Retinal pigment epithelial cell (primary cell): ENCODE data around the gene ZDHHC11.
"Not testable (repeated sequence)": the region's sequence is repeated elsewhere in the genome, so short reads cannot be mapped to it uniquely, and the experiment has no call there.

Experiments
- DNase-seq: peaks from one replicate; pipeline ENCODE4 v3.0.0-alpha.2; 2010; ENCODE audit warnings: low read depth
- H3K4me3 ChIP-seq: 2 replicates; pipeline ENCODE4 v1.5.1; 2011; ENCODE audit warnings: mild to moderate bottlenecking, low read length, control low read depth, moderate library complexity
- CTCF ChIP-seq: conservative IDR thresholded peaks from 2 replicates; pipeline ENCODE4 v1.5.1; 2011; ENCODE audit warnings: low read depth, low read length, control low read depth, inconsistent platforms

ZDHHC11 gene

GRCh38 chr5:852018-852417, 1.2 kb upstream of the ZDHHC11 start:
- no peak for TF ChIP-seq CTCF
- H3K4me3 ChIP-seq, result no peak overlapping the region
- DNase-seq, result no peak

- no peak for DNase-seq
- no peak for TF ChIP-seq CTCF
- no peak overlapping the region for H3K4me3 ChIP-seq
These were observed 767 bp upstream of the ZDHHC11 start for GRCh38 chr5:851553-851952.

- no peak for DNase-seq
- no peak for TF ChIP-seq CTCF
- H3K4me3 ChIP-seq, result no peak overlapping the region
These were observed 290 bp upstream of the ZDHHC11 start for GRCh38 chr5:851076-851475.

GRCh38 chr5:849651-850301, 1.0 kb downstream of the ZDHHC11 start:
- TF ChIP-seq CTCF, result no peak
- DNase-seq, result no peak
- no peak overlapping the region for H3K4me3 ChIP-seq

GRCh38 chr5:848671-849111, 2.1 kb downstream of the ZDHHC11 start:
- H3K4me3 ChIP-seq, result no peak overlapping the region
- no peak for TF ChIP-seq CTCF
- DNase-seq, result no peak

GRCh38 chr5:847736-848135, 3.0 kb downstream of the ZDHHC11 start:
- not testable (repeated sequence) for H3K4me3 ChIP-seq, DNase-seq

GRCh38 chr5:847212-847611, 3.6 kb downstream of the ZDHHC11 start:
- not testable (repeated sequence) for H3K4me3 ChIP-seq, DNase-seq

GRCh38 chr5:846602-847091, 4.1 kb downstream of the ZDHHC11 start:
- not testable (repeated sequence) for DNase-seq, H3K4me3 ChIP-seq

- DNase-seq, H3K4me3 ChIP-seq: not testable (repeated sequence)
These were observed 4.8 kb downstream of the ZDHHC11 start for GRCh38 chr5:845676-846601.

GRCh38 chr5:845031-845675, 5.6 kb downstream of the ZDHHC11 start:
- DNase-seq, H3K4me3 ChIP-seq: not testable (repeated sequence)

GRCh38 chr5:844426-844825, 6.4 kb downstream of the ZDHHC11 start:
- DNase-seq, H3K4me3 ChIP-seq: not testable (repeated sequence)

GRCh38 chr5:843926-844325, 6.9 kb downstream of the ZDHHC11 start:
- DNase-seq, H3K4me3 ChIP-seq: not testable (repeated sequence)
